Fibroblast of lung (primary cell): Measurements from ENCODE around the gene PSMB11. TPM values are rescaled to one million over a fixed set of nuclear protein-coding genes. Genes with fewer than 3 reads are reported as not detected.

Source experiments
- DNase-seq, 2 donors: peaks; one replicate each; pipeline versions ENCODE4 v3.0.0 to v3.0.0-alpha.2; 2010; ENCODE audit warnings: low read depth in 2 of 2
- H2AFZ ChIP-seq: 2 replicates; pipeline ENCODE4 v1.5.1; 2012; ENCODE audit warnings: low read length, control low read depth, inconsistent platforms
- H3K27ac ChIP-seq: 2 replicates; pipeline ENCODE4 v1.5.1; 2011; ENCODE audit warnings: low read length, control low read depth; ENCODE audit not compliant: insufficient read depth
- H3K27me3 ChIP-seq: 2 replicates; pipeline ENCODE4 v1.5.1; 2011; ENCODE audit warnings: mild to moderate bottlenecking, low read length; ENCODE audit not compliant: control insufficient read depth, insufficient read depth
- H3K36me3 ChIP-seq: 2 replicates; pipeline ENCODE4 v1.5.1; 2011; ENCODE audit warnings: low read length; ENCODE audit not compliant: control insufficient read depth, insufficient read depth
- H3K4me1 ChIP-seq: 2 replicates; pipeline ENCODE4 v1.5.1; 2011; ENCODE audit warnings: low read length; ENCODE audit not compliant: control insufficient read depth, insufficient read depth; ENCODE audit errors: extremely low read depth
- H3K4me2 ChIP-seq: 2 replicates; pipeline ENCODE4 v1.5.1; 2011; ENCODE audit warnings: low read length, control low read depth; ENCODE audit not compliant: insufficient read depth; ENCODE audit errors: extremely low read depth
- H3K4me3 ChIP-seq, 4 experiments: fragments of 200-600 bp in 1 of 4; sonication (generic) in 1 of 4; replicated peaks in 1 of 4; 2 replicates each; pipeline ENCODE4 v1.5.1; 2011 to 2016; ENCODE audit warnings: low read length in 4 of 4, low read depth in 3 of 4, mild to moderate bottlenecking in 3 of 4, control low read depth in 2 of 4, inconsistent platforms in 1 of 4, mixed read lengths in 1 of 4; ENCODE audit not compliant: insufficient read depth in 1 of 4; ENCODE audit errors: control extremely low read depth in 1 of 4
- H3K79me2 ChIP-seq: 2 replicates; pipeline ENCODE4 v1.5.1; 2012; ENCODE audit warnings: mild to moderate bottlenecking, low read length, inconsistent platforms; ENCODE audit not compliant: control insufficient read depth, insufficient read depth
- H3K9ac ChIP-seq: 2 replicates; pipeline ENCODE4 v1.5.1; 2011; ENCODE audit warnings: mild to moderate bottlenecking, low read length, control low read depth; ENCODE audit not compliant: insufficient read depth
- H3K9me3 ChIP-seq: 2 replicates; pipeline ENCODE4 v1.5.1; 2012; ENCODE audit warnings: low read depth, low read length; ENCODE audit not compliant: control insufficient read depth, insufficient read depth
- H4K20me1 ChIP-seq: 2 replicates; pipeline ENCODE4 v1.5.1; 2011; ENCODE audit warnings: low read length; ENCODE audit not compliant: control insufficient read depth, insufficient read depth; ENCODE audit errors: extremely low read depth
- EZH2 ChIP-seq: IDR thresholded peaks from 2 replicates; pipeline ENCODE4 v1.5.1; 2012; ENCODE audit warnings: low read length, control low read depth, mild to moderate bottlenecking; ENCODE audit errors: missing control alignments
- polyA plus RNA-seq, 2 donors: library from polyadenylated mRNA; depleted of rRNA in 1 of 2; stranded (reverse) in 1 of 2; unstranded in 1 of 2; fragments of >200 nt; gene quantifications; 2 replicates each; pipeline ENCODE4 v1.2.1, GENCODE V29; 2011 to 2012; ENCODE audit warnings: missing spikeins in 1 of 2
- total RNA-seq: library from RNA; depleted of rRNA; stranded (reverse); fragments of >200 nt; gene quantifications from 2 replicates; pipeline ENCODE4 v1.2.1, GENCODE V29; 2014
- TF ChIP-seq, protein P1 (sequence below), 2 donors: IDR thresholded peaks in 1 of 2; conservative IDR thresholded peaks in 1 of 2; 1 replicate in 1 of 2; 2 replicates in 1 of 2; pipeline ENCODE4 v1.5.1; 2011 to 2012; ENCODE audit warnings: low read length in 2 of 2, control low read depth in 1 of 2, inconsistent platforms in 1 of 2, low read depth in 1 of 2, mild to moderate bottlenecking in 1 of 2

The PSMB11 gene
- total and polyA plus RNA-seq, 2 donors (not counting 1 experiment from before 2014, with no cell fraction given), result under 0.01 TPM; not detected in 1

DNA sequence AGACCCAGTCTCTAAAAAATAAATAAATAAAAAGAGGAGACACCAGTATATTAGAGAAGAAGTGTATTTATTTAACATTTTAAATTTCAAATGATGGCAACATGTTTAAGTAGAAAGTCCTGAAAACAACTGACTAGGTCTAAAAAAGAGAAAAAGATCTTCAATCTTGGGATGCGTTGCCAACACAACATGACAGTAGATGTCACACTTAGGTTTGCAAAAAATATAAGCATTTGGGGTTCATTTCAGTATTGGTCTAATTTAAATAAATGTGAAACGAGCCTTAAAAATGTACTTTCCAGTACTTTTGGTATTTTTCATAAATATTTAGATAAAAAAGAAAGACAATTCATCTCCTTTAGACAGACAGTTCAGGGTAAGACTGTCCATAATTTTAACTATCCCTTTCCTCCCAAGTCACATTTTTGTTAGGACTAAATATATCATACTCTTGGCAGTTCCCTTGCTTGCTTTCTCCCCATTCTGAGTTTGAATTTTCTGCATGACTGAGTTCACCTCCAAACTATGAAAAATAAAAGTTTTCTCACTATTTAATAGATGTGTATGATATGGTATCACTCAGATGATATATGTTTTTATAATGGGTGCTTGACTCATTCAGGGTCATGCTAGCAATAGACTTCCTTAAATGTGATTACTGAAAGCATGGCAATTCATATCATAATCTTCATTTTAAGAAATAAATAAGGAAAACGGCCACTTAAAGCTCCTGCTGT is 36.4 kb upstream of the PSMB11 start:
- Histone ChIP-seq H3K27ac (peak overlapping the region; percentile 84), H3K36me3 (no peaks in the 10 kb centered on the region), H3K4me3 (peak overlapping the region in 1 of 4 experiments; percentile 52), H3K9ac (no peak overlapping the region), H3K27me3 (no peaks in the 10 kb centered on the region), H2AFZ (no peak overlapping the region), H4K20me1 (no peaks in the 10 kb centered on the region), H3K4me1 (peaks cover 6% of the 10 kb centered on the region), H3K79me2 (no peaks in the 10 kb centered on the region), H3K4me2 (peak overlapping the region; percentile 93), H3K9me3 (no peaks in the 10 kb centered on the region)
- TF ChIP-seq, protein P1, sequence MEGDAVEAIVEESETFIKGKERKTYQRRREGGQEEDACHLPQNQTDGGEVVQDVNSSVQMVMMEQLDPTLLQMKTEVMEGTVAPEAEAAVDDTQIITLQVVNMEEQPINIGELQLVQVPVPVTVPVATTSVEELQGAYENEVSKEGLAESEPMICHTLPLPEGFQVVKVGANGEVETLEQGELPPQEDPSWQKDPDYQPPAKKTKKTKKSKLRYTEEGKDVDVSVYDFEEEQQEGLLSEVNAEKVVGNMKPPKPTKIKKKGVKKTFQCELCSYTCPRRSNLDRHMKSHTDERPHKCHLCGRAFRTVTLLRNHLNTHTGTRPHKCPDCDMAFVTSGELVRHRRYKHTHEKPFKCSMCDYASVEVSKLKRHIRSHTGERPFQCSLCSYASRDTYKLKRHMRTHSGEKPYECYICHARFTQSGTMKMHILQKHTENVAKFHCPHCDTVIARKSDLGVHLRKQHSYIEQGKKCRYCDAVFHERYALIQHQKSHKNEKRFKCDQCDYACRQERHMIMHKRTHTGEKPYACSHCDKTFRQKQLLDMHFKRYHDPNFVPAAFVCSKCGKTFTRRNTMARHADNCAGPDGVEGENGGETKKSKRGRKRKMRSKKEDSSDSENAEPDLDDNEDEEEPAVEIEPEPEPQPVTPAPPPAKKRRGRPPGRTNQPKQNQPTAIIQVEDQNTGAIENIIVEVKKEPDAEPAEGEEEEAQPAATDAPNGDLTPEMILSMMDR (conservative IDR thresholded peaks at IDR 0.05 in 1 of 2, IDR thresholded peaks at IDR 0.05 in 1 of 2; ENCODE audit: low read depth in 1 of 2, low read length in 2 of 2), result no peak
- DNase-seq, result no peak

GRCh38 chr14:23006188-23006534 is 35.9 kb upstream of the PSMB11 start:
- no peaks in the 10 kb centered on the region for H3K79me2 ChIP-seq
- TF ChIP-seq, protein P1 (conservative IDR thresholded peaks at IDR 0.05 in 1 of 2, IDR thresholded peaks at IDR 0.05 in 1 of 2; ENCODE audit: low read depth in 1 of 2, low read length in 2 of 2), result no peak
- TF ChIP-seq EZH2, result no peak
- H3K36me3 ChIP-seq, result no peaks in the 10 kb centered on the region
- H2AFZ ChIP-seq, result no peak overlapping the region
- H3K27ac ChIP-seq, result peak overlapping the region; percentile 84
- no peak overlapping the region for H3K9ac ChIP-seq
- no peaks in the 10 kb centered on the region for H3K9me3 ChIP-seq
- H3K4me3 ChIP-seq, result peak overlapping the region; percentile 52 to 68 (median 64)
- peak overlapping the region; percentile 93 for H3K4me2 ChIP-seq
- DNase-seq, result peak in 1 of 2 donors; percentile 68
- H3K4me1 ChIP-seq, result peaks cover 6% of the 10 kb centered on the region
- H4K20me1 ChIP-seq, result no peaks in the 10 kb centered on the region
- H3K27me3 ChIP-seq, result no peaks in the 10 kb centered on the region

DNA sequence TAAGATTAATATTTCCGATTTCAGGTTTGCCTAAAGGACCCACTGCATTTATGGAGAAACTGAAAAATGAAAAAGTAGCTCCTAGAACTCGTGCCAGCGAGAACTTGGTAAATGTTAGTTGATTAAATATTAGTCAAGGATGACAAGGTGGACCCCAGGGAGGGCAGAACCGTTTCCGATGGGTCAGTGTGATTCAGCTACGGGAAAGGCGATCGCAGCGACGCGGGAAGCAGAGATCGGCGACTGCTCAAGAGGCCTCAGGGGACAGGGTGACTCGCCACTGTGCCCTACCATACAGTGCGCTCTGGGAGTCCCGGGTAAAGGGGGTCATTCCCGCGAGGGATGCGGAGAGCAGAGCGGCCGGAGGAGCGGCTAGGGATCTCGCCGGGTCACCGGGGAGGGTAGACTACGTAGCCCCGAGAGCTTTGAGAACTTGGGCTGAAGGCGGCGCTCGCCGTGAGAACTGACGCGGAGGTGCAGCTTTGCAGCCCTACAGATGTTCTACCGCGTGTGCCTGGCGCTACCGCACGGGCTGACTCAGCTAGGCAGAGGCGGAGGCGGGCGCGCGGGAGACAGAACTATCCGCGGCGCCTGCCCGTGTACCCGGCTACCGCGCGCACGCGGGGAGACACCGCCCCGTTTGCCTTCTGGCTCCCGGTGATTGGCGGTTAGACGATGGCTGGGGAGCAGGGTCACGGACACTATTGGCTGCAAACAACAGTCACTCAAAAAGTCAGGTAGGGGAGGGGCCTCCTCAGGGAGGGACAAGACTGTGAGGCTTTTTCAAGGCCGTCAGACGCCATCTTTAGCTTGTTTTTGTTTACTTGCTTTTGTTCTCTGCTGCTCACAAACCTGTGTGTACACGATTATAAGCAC is 35.2 kb upstream of the PSMB11 start:
- no peaks in the 10 kb centered on the region for H3K9me3 ChIP-seq
- peaks cover 6% of the 10 kb centered on the region for H3K4me1 ChIP-seq
- H3K36me3 ChIP-seq, result no peaks in the 10 kb centered on the region
- H3K79me2 ChIP-seq, result no peaks in the 10 kb centered on the region
- H3K27me3 ChIP-seq, result no peaks in the 10 kb centered on the region
- peak overlapping the region; percentile 84 for H3K27ac ChIP-seq
- no peaks in the 10 kb centered on the region for H4K20me1 ChIP-seq
- DNase-seq, result peak; percentile 96 to 98
- H3K9ac ChIP-seq, result peak overlapping the region; percentile 53
- no peak for TF ChIP-seq EZH2
- TF ChIP-seq, protein P1 (conservative IDR thresholded peaks at IDR 0.05 in 1 of 2, IDR thresholded peaks at IDR 0.05 in 1 of 2; ENCODE audit: low read depth in 1 of 2, low read length in 2 of 2), result peak; percentile 10 to 43
- peak overlapping the region; percentile 52 to 68 (median 64) for H3K4me3 ChIP-seq
- peak overlapping the region; percentile 91 for H2AFZ ChIP-seq
- H3K4me2 ChIP-seq, result peak overlapping the region; percentile 93
